Measurements from ENCODE around the gene DLL3. TPM values are rescaled to one million over a fixed set of nuclear protein-coding genes. Genes with fewer than 3 reads are reported as not detected.

DLL3 gene
- total RNA-seq, 1 donor from 2014 or later, result 4.7 TPM

GRCh38 chr19:39494661-39495060 is 4.1 kb upstream of the DLL3 start:
- TF ChIP-seq CTCF (IDR thresholded peaks at IDR 0.05; ENCODE audit: insufficient read depth, low read length, poor library complexity, severe bottlenecking), result no peak
- no peak for DNase-seq (ENCODE audit: low read depth)
- H3K36me3 ChIP-seq (ENCODE audit: control insufficient read depth, insufficient read depth, low read length), result no peaks in the 10 kb centered on the region
- peaks cover 31% of the 10 kb centered on the region for H3K27me3 ChIP-seq (ENCODE audit: control insufficient read depth, insufficient read depth, low read length)
- H3K4me3 ChIP-seq (ENCODE audit: low read depth, low read length), result no peak overlapping the region

- H3K27me3 ChIP-seq (ENCODE audit: control insufficient read depth, insufficient read depth, low read length), result peaks cover 43% of the 10 kb centered on the region
Observed at GRCh38 chr19:39496063-39496462, 2.7 kb upstream of the DLL3 start.

DNA sequence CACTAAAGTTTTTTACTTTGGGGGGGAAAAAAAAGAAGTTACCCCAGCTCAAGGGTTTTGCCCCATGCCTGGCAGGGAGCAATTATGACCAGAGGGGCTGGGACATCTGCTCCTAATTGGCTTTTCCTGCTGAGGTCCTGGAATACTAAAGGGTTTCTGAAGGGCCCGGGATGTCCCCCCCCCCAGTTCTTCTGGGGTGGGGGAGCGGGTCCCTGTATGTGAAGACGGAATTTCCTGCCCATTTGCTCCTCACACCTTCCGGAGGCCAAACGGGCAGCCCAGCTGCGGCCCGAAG is 1.1 kb upstream of the DLL3 start:
- no peak for DNase-seq (ENCODE audit: low read depth)
- Histone ChIP-seq H3K36me3 (ENCODE audit: control insufficient read depth, insufficient read depth, low read length) (no peaks in the 10 kb centered on the region), H3K4me3 (ENCODE audit: low read depth, low read length) (no peak overlapping the region), H3K27me3 (ENCODE audit: control insufficient read depth, insufficient read depth, low read length) (peaks cover 45% of the 10 kb centered on the region)
- TF ChIP-seq CTCF (IDR thresholded peaks at IDR 0.05; ENCODE audit: insufficient read depth, low read length, poor library complexity, severe bottlenecking), result no peak

More at GRCh38 chr19:39496063-39496462, 2.7 kb upstream of the DLL3 start:
- Histone ChIP-seq H3K4me3 (ENCODE audit: low read depth, low read length) (no peak overlapping the region), H3K36me3 (ENCODE audit: control insufficient read depth, insufficient read depth, low read length) (no peaks in the 10 kb centered on the region)
- no peak for TF ChIP-seq CTCF (IDR thresholded peaks at IDR 0.05; ENCODE audit: insufficient read depth, low read length, poor library complexity, severe bottlenecking)
- DNase-seq (ENCODE audit: low read depth), result no peak

DNA sequence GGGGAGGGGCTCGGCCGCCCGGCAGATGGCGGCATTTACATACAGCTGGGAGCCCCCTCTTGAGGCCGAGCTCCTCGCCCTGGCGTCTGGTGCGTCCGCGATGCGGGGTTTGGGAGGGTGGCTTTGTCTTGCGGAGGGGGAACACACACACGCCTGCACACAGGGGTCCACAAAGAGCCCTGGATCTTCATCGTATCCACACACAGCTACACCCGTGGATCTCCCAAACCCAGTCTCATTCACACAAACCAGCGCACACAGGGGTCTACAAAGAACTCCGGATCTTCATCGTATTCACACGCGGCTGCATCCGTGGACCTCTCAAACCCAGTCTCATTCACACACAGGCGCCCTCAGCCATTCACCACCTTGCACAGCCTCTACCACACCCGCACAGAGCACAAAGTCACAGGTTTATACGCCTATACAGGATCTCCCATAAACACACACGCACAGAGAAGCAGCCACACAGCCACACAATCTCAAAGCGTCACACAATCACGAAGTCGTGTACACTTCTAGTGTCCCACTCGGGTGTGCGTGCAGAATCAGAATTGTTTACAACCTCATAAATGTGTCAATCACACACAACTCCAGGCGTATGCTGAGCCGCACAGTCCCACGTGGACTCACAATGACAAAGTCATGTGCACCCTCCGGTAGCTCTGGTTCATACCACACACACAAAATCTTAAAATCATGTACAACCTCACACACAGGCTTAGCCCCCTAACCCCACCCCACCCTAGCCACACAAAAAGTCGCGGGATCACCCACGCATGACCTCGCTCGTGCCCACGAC is 550 bp upstream of the DLL3 start:
- TF ChIP-seq CTCF (IDR thresholded peaks at IDR 0.05; ENCODE audit: insufficient read depth, low read length, poor library complexity, severe bottlenecking), result peak; percentile 57
- Histone ChIP-seq H3K4me3 (ENCODE audit: low read depth, low read length) (no peak overlapping the region), H3K27me3 (ENCODE audit: control insufficient read depth, insufficient read depth, low read length) (peaks cover 47% of the 10 kb centered on the region), H3K36me3 (ENCODE audit: control insufficient read depth, insufficient read depth, low read length) (no peaks in the 10 kb centered on the region)
- DNase-seq (ENCODE audit: low read depth), result no peak

GRCh38 chr19:39499932-39500331 is 1.2 kb downstream of the DLL3 start:
- Histone ChIP-seq H3K4me3 (ENCODE audit: low read depth, low read length) (no peak overlapping the region), H3K27me3 (ENCODE audit: control insufficient read depth, insufficient read depth, low read length) (peaks cover 54% of the 10 kb centered on the region), H3K36me3 (ENCODE audit: control insufficient read depth, insufficient read depth, low read length) (no peaks in the 10 kb centered on the region)
- DNase-seq (ENCODE audit: low read depth), result no peak
- TF ChIP-seq CTCF (IDR thresholded peaks at IDR 0.05; ENCODE audit: insufficient read depth, low read length, poor library complexity, severe bottlenecking), result no peak

- Histone ChIP-seq H3K36me3 (ENCODE audit: control insufficient read depth, insufficient read depth, low read length) (no peaks in the 10 kb centered on the region), H3K27me3 (ENCODE audit: control insufficient read depth, insufficient read depth, low read length) (peaks cover 56% of the 10 kb centered on the region), H3K4me3 (ENCODE audit: low read depth, low read length) (no peak overlapping the region)
- no peak for TF ChIP-seq CTCF (IDR thresholded peaks at IDR 0.05; ENCODE audit: insufficient read depth, low read length, poor library complexity, severe bottlenecking)
- DNase-seq (ENCODE audit: low read depth), result no peak
Observed at GRCh38 chr19:39500543-39500942, 1.8 kb downstream of the DLL3 start.

All from kidney epithelial cell (primary cell).